ENCODE results near the gene FILIP1L. TPM values are rescaled to one million over a fixed set of nuclear protein-coding genes. Genes with fewer than 3 reads are reported as not detected.

The FILIP1L gene
- total and polyA plus RNA-seq, 11 donors, result 18.2 to 120 (median 77.3) TPM

DNA sequence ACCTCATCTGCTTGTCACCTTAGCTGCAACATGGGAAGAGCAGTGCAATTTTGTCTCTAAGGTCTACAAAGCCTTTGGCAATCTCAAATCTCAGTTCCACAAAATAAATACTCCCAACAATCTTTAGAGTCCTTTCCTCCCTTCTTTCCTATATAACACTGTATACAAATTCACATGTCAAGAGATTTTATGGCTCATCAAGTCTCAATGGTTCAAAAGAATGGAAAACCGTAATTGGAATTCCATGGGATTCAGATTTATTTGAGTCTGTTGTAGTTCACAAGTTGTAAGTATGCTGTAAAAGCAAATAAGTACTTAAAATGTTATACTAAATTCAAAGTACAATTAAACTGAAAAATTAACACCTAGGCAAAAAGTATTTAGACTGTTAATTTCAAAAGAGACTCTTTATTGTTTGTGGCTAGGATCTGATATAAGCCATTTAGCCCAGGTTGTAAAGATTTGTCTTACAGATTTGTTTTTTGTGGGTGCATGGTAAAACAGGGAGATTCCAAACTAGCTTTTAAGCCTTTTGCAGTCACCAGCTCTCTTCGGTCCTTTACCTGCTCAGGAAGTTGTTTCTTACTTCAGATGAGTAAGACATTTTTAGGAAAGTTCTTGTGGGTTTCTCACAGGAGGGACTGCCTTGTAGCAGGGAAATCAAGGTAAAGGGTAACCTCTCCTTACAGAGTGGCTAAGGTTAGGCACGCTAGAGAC is 246.5 kb downstream of the FILIP1L start:
- intact Hi-C loops (cut with DNase I), result no loop called here
- Histone ChIP-seq H3K9me3 (no peaks in the 10 kb centered on the region), H3K27me3 (no peaks in the 10 kb centered on the region), H3K4me3 (peak overlapping the region in 2 of 12 donors; percentile 6 to 12), H3K4me1 (peaks cover 0 to 94% (median 56%) of the 10 kb centered on the region in 12 donors), H3K36me3 (peaks cover 0 to 61% (median 24%) of the 10 kb centered on the region in 9 donors), H3K27ac (peak overlapping the region in 4 of 12 donors; percentile 13 to 89 (median 18))
- ATAC-seq, result no peak
- DNase-seq, result no peak
- 80 to 85% (median 81%) methylated on average over 3 of the region's 3 CpGs for WGBS, 4 donors
- TF ChIP-seq, protein P1, sequence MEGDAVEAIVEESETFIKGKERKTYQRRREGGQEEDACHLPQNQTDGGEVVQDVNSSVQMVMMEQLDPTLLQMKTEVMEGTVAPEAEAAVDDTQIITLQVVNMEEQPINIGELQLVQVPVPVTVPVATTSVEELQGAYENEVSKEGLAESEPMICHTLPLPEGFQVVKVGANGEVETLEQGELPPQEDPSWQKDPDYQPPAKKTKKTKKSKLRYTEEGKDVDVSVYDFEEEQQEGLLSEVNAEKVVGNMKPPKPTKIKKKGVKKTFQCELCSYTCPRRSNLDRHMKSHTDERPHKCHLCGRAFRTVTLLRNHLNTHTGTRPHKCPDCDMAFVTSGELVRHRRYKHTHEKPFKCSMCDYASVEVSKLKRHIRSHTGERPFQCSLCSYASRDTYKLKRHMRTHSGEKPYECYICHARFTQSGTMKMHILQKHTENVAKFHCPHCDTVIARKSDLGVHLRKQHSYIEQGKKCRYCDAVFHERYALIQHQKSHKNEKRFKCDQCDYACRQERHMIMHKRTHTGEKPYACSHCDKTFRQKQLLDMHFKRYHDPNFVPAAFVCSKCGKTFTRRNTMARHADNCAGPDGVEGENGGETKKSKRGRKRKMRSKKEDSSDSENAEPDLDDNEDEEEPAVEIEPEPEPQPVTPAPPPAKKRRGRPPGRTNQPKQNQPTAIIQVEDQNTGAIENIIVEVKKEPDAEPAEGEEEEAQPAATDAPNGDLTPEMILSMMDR (IDR thresholded peaks at IDR 0.05), result no peak
- no peak for TF ChIP-seq POLR2A (IDR thresholded peaks at IDR 0.05)

DNA sequence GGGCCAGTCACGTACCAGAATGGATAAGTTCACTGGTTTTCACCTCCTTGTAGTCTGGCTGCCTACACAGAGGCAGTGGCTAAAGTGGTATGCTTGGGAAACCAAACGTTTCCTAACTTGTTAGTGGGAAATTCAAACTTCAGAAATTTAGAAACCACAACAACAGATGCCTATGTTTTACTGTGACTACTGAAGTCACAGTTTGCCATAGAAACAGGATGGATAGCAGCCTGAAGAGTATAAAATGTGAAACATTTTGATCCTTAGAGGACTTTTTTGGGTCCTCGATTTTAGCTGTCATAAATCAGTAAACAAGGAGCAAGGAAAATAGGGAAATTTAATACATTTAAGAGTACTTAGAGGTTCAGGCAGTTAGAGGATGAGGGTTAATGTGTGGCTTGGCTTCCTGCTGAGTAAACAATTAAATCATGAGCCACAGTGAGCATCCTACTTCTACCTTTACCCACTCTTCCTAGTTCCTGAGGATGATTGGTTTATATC is 248.0 kb downstream of the FILIP1L start:
- intact Hi-C loops (cut with DNase I), result no loop called here
- TF ChIP-seq, protein P1 (IDR thresholded peaks at IDR 0.05), result no peak
- TF ChIP-seq POLR2A (IDR thresholded peaks at IDR 0.05), result no peak
- Histone ChIP-seq H3K4me3 (peak overlapping the region in 1 of 12 donors; percentile 3), H3K9me3 (no peaks in the 10 kb centered on the region), H3K4me1 (peaks cover 2 to 96% (median 52%) of the 10 kb centered on the region in 12 donors), H3K27me3 (no peaks in the 10 kb centered on the region), H3K27ac (peak overlapping the region in 7 of 12 donors; percentile 5 to 89 (median 21)), H3K36me3 (peaks cover 0 to 75% (median 33%) of the 10 kb centered on the region in 9 donors)
- 50 to 59% (median 54%) methylated on average over 3 of the region's 3 CpGs for WGBS, 4 donors
- no peak for DNase-seq
- ATAC-seq, result no peak

DNA sequence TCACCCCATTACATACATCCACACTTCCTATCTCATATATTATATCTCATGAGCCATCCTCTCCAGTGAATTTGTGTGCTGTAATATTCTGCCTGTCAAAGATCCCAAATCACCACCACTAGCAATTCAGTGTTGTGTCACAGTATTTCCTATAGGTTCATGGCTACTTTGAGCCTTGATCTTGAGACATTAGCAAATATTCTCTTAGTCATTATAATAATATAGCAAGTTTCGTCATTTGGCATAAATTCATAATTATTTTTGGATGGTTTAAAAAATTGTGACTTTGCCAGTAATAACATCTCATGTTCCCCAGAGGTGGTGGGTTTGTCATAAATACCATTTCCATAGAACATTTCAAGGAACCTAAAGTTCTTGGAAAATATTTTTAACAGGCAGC is 249.0 kb downstream of the FILIP1L start:
- no peak for DNase-seq
- TF ChIP-seq, protein P1 (IDR thresholded peaks at IDR 0.05), result no peak
- no peak for ATAC-seq
- Histone ChIP-seq H3K9me3 (no peaks in the 10 kb centered on the region), H3K27ac (peak overlapping the region in 5 of 12 donors; percentile 11 to 89 (median 38)), H3K4me3 (no peak overlapping the region), H3K27me3 (no peaks in the 10 kb centered on the region), H3K36me3 (peaks cover 0 to 75% (median 33%) of the 10 kb centered on the region in 9 donors), H3K4me1 (peaks cover 4 to 93% (median 58%) of the 10 kb centered on the region in 12 donors)
- intact Hi-C loops (cut with DNase I), result no loop called here
- WGBS, 4 donors, result 66 to 81% (median 78%) methylated on average over 1 of the region's 1 CpG

DNA sequence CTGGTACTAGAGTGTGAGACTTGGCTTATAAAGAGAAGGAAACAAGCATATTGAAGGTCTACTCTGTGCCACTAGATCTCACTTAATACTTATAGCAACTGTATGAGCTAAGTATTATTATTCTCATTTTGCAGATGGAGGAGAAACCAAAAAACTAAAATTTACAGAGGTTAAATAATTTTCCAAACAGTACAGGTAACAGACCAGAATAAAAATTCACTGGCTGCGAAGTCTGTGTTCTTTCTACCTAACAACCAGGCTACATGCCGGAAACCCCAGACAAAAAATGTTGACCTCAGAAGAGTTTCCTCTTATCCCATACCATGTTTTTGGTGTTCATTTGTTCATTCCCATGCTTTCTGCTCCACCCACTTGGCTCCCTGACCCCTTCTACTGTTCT is 250.0 kb downstream of the FILIP1L start:
- ATAC-seq, result no peak
- intact Hi-C loops (cut with DNase I), result no loop called here
- Histone ChIP-seq H3K36me3 (peaks cover 0 to 81% (median 32%) of the 10 kb centered on the region in 9 donors), H3K4me3 (no peak overlapping the region), H3K27ac (peak overlapping the region in 2 of 12 donors; percentile 11 to 89), H3K4me1 (peaks cover 9 to 93% (median 64%) of the 10 kb centered on the region in 12 donors), H3K9me3 (no peaks in the 10 kb centered on the region), H3K27me3 (no peaks in the 10 kb centered on the region)
- 92 to 97% (median 94%) methylated on average over 2 of the region's 2 CpGs for WGBS, 4 donors
- DNase-seq, result no peak
- TF ChIP-seq POLR2A (IDR thresholded peaks at IDR 0.05), result no peak

Measured in heart left ventricle (tissue), 16 donors.